Tongue (tissue), 2 donors: ENCODE data around the gene RSPH9. TPM values are rescaled to one million over a fixed set of nuclear protein-coding genes. Genes with fewer than 3 reads are reported as not detected.

Experiments
- DNase-seq: peaks from one replicate; pipeline ENCODE4 v3.0.0-alpha.2; 2015
- total RNA-seq: library from RNA; depleted of rRNA; stranded (reverse); fragments of >200 nt; gene quantifications from one replicate; pipeline ENCODE4 v1.2.3, GENCODE V29; 2014

RSPH9 gene
- total RNA-seq, 1 donor from 2014 or later, result 0.41 TPM

GRCh38 chr6:43668151-43669028, 23.6 kb downstream of the RSPH9 start:
- peak; percentile 79 for DNase-seq

- DNase-seq, result peak; percentile 81
These were observed 24.4 kb downstream of the RSPH9 start for GRCh38 chr6:43669050-43669921.

- DNase-seq, result peak; percentile 41
These were observed 25.2 kb downstream of the RSPH9 start for GRCh38 chr6:43669922-43670622.

GRCh38 chr6:43670623-43670986, 25.8 kb downstream of the RSPH9 start:
- DNase-seq, result no peak

- no peak for DNase-seq
These were observed 26.4 kb downstream of the RSPH9 start for GRCh38 chr6:43671011-43671800.

- no peak for DNase-seq
These were observed 27.2 kb downstream of the RSPH9 start for GRCh38 chr6:43671801-43672690.

- DNase-seq, result peak; percentile 87
These were observed 28.7 kb downstream of the RSPH9 start for GRCh38 chr6:43673444-43674084.

- DNase-seq, result no peak
These were observed 29.5 kb downstream of the RSPH9 start for GRCh38 chr6:43674291-43674690.

- DNase-seq, result no peak
These were observed 30.1 kb downstream of the RSPH9 start for GRCh38 chr6:43674921-43675320.

- DNase-seq, result no peak
These were observed 32.2 kb downstream of the RSPH9 start for GRCh38 chr6:43676962-43677606.

- DNase-seq, result no peak
These were observed 32.9 kb downstream of the RSPH9 start for GRCh38 chr6:43677759-43678158.

GRCh38 chr6:43678341-43678740, 33.5 kb downstream of the RSPH9 start:
- DNase-seq, result no peak

- no peak for DNase-seq
These were observed 34.2 kb downstream of the RSPH9 start for GRCh38 chr6:43679057-43679456.

- no peak for DNase-seq
These were observed 35.7 kb downstream of the RSPH9 start for GRCh38 chr6:43680308-43681200.

- no peak for DNase-seq
These were observed 36.5 kb downstream of the RSPH9 start for GRCh38 chr6:43681303-43681702.

- DNase-seq, result no peak
These were observed 38.0 kb downstream of the RSPH9 start for GRCh38 chr6:43682724-43683429.

GRCh38 chr6:43683708-43684455, 39.0 kb downstream of the RSPH9 start:
- no peak for DNase-seq
